Tibial artery (tissue), 4 donors: ENCODE results near the gene CHD6.

Source experiments
- DNase-seq, 2 donors: peaks; one replicate each; pipeline ENCODE4 v3.0.0-alpha.2; 2019
- H3K27ac ChIP-seq, 2 donors: fragments of 200-600 bp; sonication (generic) in 1 of 2; 1 replicate in 1 of 2; 2 replicates in 1 of 2; pipeline ENCODE4 v1.5.1; 2018 to 2019; ENCODE audit warnings: mild to moderate bottlenecking in 1 of 2
- H3K27me3 ChIP-seq, 2 donors: fragments of 200-600 bp; sonication (generic) in 1 of 2; one replicate each; pipeline versions ENCODE4 v1.5.1 to v1.6.0; 2016 to 2019
- H3K36me3 ChIP-seq, 3 donors: fragments of 200-600 bp; sonication (generic) in 2 of 3; one replicate each; pipeline ENCODE4 v1.5.1; 2016 to 2019; ENCODE audit warnings: mild to moderate bottlenecking in 2 of 3
- H3K4me1 ChIP-seq, 4 donors: fragments of 200-600 bp; sonication (generic) in 2 of 4; 1 replicate in 3 of 4; 2 replicates in 1 of 4; pipeline ENCODE4 v1.5.1; 2016 to 2019
- H3K4me3 ChIP-seq, 2 donors: fragments of 200-600 bp; sonication (generic) in 1 of 2; 1 replicate in 1 of 2; 2 replicates in 1 of 2; pipeline ENCODE4 v1.5.1; 2018 to 2019; ENCODE audit warnings: mild to moderate bottlenecking in 2 of 2
- H3K9me3 ChIP-seq, 3 donors: fragments of 200-600 bp; sonication (generic) in 1 of 3; one replicate each; pipeline ENCODE4 v1.5.1; 2016 to 2019
- CTCF ChIP-seq, 2 experiments: fragments of 200-600 bp in 1 of 2; fragments of 450-650 bp in 1 of 2; IDR thresholded peaks; one replicate each; pipeline ENCODE4 v1.5.1; 2017 to 2019; ENCODE audit warnings: antibody characterized with exemption in 2 of 2, mild to moderate bottlenecking in 1 of 2, moderate library complexity in 1 of 2
- intact Hi-C: fragments of 100-400 bp; cut with DNase I; formaldehyde crosslinking; loops from one replicate; pipeline ENCODE4 v1.15.0; 2023; ENCODE audit warnings: low total_unique reads

Gene CHD6

GRCh38 chr20:41391587-41392001 lies 226.6 kb downstream of the CHD6 start:
- intact Hi-C loops, result no loop called here
- H3K4me3 ChIP-seq, result no peak overlapping the region
- TF ChIP-seq CTCF (IDR thresholded peaks at IDR 0.05), result no peak
- no peak overlapping the region for H3K27ac ChIP-seq
- no peaks in the 10 kb centered on the region for H3K9me3 ChIP-seq
- no peak for DNase-seq
- H3K27me3 ChIP-seq, result no peaks in the 10 kb centered on the region
- H3K36me3 ChIP-seq, result no peaks in the 10 kb centered on the region
- H3K4me1 ChIP-seq, result peaks cover 0 to 34% (median 5%) of the 10 kb centered on the region in 4 donors

GRCh38 chr20:41390889-41391288 lies 227.3 kb downstream of the CHD6 start:
- no peaks in the 10 kb centered on the region for H3K36me3 ChIP-seq
- no peak overlapping the region for H3K4me3 ChIP-seq
- intact Hi-C loops, result no loop called here
- no peaks in the 10 kb centered on the region for H3K9me3 ChIP-seq
- peaks cover 0 to 30% (median 5%) of the 10 kb centered on the region in 4 donors for H3K4me1 ChIP-seq
- H3K27ac ChIP-seq, result no peak overlapping the region
- no peak for DNase-seq
- H3K27me3 ChIP-seq, result no peaks in the 10 kb centered on the region
- no peak for TF ChIP-seq CTCF (IDR thresholded peaks at IDR 0.05)

- H3K27ac ChIP-seq, result no peak overlapping the region
- intact Hi-C loops, result no loop called here
Measured at GRCh38 chr20:41387444-41387851, 230.7 kb downstream of the CHD6 start.

GRCh38 chr20:41386502-41387427 lies 231.4 kb downstream of the CHD6 start:
- DNase-seq, result no peak
- no peaks in the 10 kb centered on the region for H3K9me3 ChIP-seq
- TF ChIP-seq CTCF (IDR thresholded peaks at IDR 0.05), result no peak
- H3K36me3 ChIP-seq, result no peaks in the 10 kb centered on the region
- peaks cover 0 to 9% of the 10 kb centered on the region in 2 donors for H3K27me3 ChIP-seq
- no peak overlapping the region for H3K4me3 ChIP-seq
- intact Hi-C loops, result no loop called here
- no peaks in the 10 kb centered on the region for H3K4me1 ChIP-seq
- no peak overlapping the region for H3K27ac ChIP-seq

More at GRCh38 chr20:41387444-41387851, 230.7 kb downstream of the CHD6 start:
- Histone ChIP-seq H3K4me1 (peaks cover 0 to 5% (median 0%) of the 10 kb centered on the region in 4 donors), H3K9me3 (no peaks in the 10 kb centered on the region), H3K36me3 (no peaks in the 10 kb centered on the region), H3K27me3 (peaks cover 0 to 3% of the 10 kb centered on the region in 2 donors), H3K4me3 (no peak overlapping the region)
- TF ChIP-seq CTCF (IDR thresholded peaks at IDR 0.05), result no peak
- DNase-seq, result no peak

GRCh38 chr20:41382791-41383305 lies 235.3 kb downstream of the CHD6 start:
- Histone ChIP-seq H3K36me3 (no peaks in the 10 kb centered on the region), H3K4me3 (no peak overlapping the region), H3K27ac (no peak overlapping the region), H3K27me3 (peaks cover 0 to 12% of the 10 kb centered on the region in 2 donors), H3K9me3 (no peaks in the 10 kb centered on the region), H3K4me1 (no peaks in the 10 kb centered on the region)
- intact Hi-C loops, result no loop called here
- DNase-seq, result no peak
- no peak for TF ChIP-seq CTCF (IDR thresholded peaks at IDR 0.05)
